HCT116 (cell line): Measurements from ENCODE around the gene AVEN. TPM values are rescaled to one million over a fixed set of nuclear protein-coding genes. Genes with fewer than 3 reads are reported as not detected.

Experiments used
- ATAC-seq: fragments of 200-7000 bp; cut with Tn5 transposase; 2 replicates; pipeline ENCODE4 v1.9.1; 2020; ENCODE audit warnings: mild to moderate bottlenecking, moderate library complexity
- BruUV-seq: library from RNA; stranded (reverse); fragments of 400-500 nt; replicated peaks from 2 replicates; lab custom pipeline; 2021; lab: Mats Ljungman, UMichigan
- CTCF ChIA-PET: fragments of 300-600 bp; sonication (Branson Sonifier 250); formaldehyde crosslinking; loops from one replicate; lab custom pipeline; 2021; ENCODE audit warnings: antibody characterized with exemption; lab: Charles Lee
- POLR2A ChIA-PET: fragments of 300-600, 350-600 bp; sonication (Branson Sonifier 250); formaldehyde crosslinking; loops from one replicate; lab custom pipeline; 2021; ENCODE audit warnings: antibody characterized with exemption; lab: Charles Lee
- RAD21 ChIA-PET, 2 experiments: fragments of 300-600 bp; sonication (Branson Sonifier 250); formaldehyde crosslinking; loops; one replicate each; lab custom pipeline; 2023; ENCODE audit warnings: low total read pairs in 2 of 2; ENCODE audit not compliant: uncharacterized antibody in 2 of 2, unreplicated experiment in 2 of 2, low non-redundant PET in 1 of 2; lab: Charles Lee
- DNase-seq: peaks from one replicate; pipeline ENCODE4 v3.0.0-alpha.2; 2010; ENCODE audit warnings: low read depth, low spot score
- H2AFZ ChIP-seq: fragments of 200-600 bp; shearing (Covaris generic), sonication (generic); 2 replicates; pipeline ENCODE4 v1.6.1; 2017; ENCODE audit warnings: low read depth, mixed run types, mixed read lengths, antibody characterized with exemption, low read length; ENCODE audit not compliant: poor library complexity, severe bottlenecking
- H3K27ac ChIP-seq: 2 replicates; pipeline ENCODE4 v1.5.1; 2012; ENCODE audit warnings: low read depth, low read length
- H3K27me3 ChIP-seq: fragments of 200-600 bp; sonication (generic); 2 replicates; pipeline ENCODE4 v1.6.1; 2016; ENCODE audit warnings: mixed run types, low read length, mixed read lengths; ENCODE audit not compliant: insufficient read depth
- H3K36me3 ChIP-seq, 2 experiments: fragments of 200-500 bp in 1 of 2; fragments of 200-600 bp in 1 of 2; sonication (Bioruptor generic) in 1 of 2; sonication (generic) in 1 of 2; 2 replicates each; pipeline versions ENCODE4 v1.5.1 to v1.6.1; 2014 to 2016; ENCODE audit warnings: low read length in 2 of 2, inconsistent platforms in 1 of 2, mixed read lengths in 1 of 2, mixed run types in 1 of 2; ENCODE audit not compliant: insufficient read depth in 2 of 2, control insufficient read depth in 1 of 2
- H3K4me1 ChIP-seq, 2 experiments: fragments of 200-600 bp in 1 of 2; sonication (generic) in 1 of 2; 2 replicates each; pipeline versions ENCODE4 v1.5.1 to v1.6.1; 2012 to 2017; ENCODE audit warnings: low read length in 2 of 2, inconsistent platforms in 1 of 2, mild to moderate bottlenecking in 1 of 2, mixed read lengths in 1 of 2, mixed run types in 1 of 2, moderate library complexity in 1 of 2; ENCODE audit not compliant: insufficient read depth in 2 of 2, control insufficient read depth in 1 of 2
- H3K4me2 ChIP-seq: fragments of 200-600 bp; sonication (generic); 2 replicates; pipeline ENCODE4 v1.6.1; 2017; ENCODE audit warnings: mixed run types, low read length, mixed read lengths
- H3K4me3 ChIP-seq, 2 experiments: fragments of 200-600 bp in 1 of 2; sonication (generic) in 1 of 2; replicated peaks in 1 of 2; 2 replicates each; pipeline ENCODE4 v1.5.1; 2011 to 2016; ENCODE audit warnings: low read length in 2 of 2, control low read depth in 1 of 2, low read depth in 1 of 2, mild to moderate bottlenecking in 1 of 2, mixed read lengths in 1 of 2, mixed run types in 1 of 2
- H3K79me2 ChIP-seq: fragments of 200-600 bp; sonication (generic); 2 replicates; pipeline ENCODE4 v1.6.1; 2017; ENCODE audit warnings: mild to moderate bottlenecking, mixed run types, low read length, moderate library complexity, mixed read lengths; ENCODE audit not compliant: insufficient read depth
- H3K9ac ChIP-seq: fragments of 200-600 bp; sonication (generic); 2 replicates; pipeline ENCODE4 v1.6.1; 2016; ENCODE audit warnings: low read length, mixed read lengths
- H3K9me2 ChIP-seq: fragments of 200-600 bp; sonication (generic), shearing (Covaris generic); 2 replicates; pipeline ENCODE4 v1.6.1; 2017; ENCODE audit warnings: mixed run types, mild to moderate bottlenecking, moderate library complexity; ENCODE audit not compliant: insufficient read depth
- H3K9me3 ChIP-seq, 2 experiments: fragments of 200-500 bp in 1 of 2; fragments of 200-600 bp in 1 of 2; sonication (Bioruptor generic) in 1 of 2; sonication (generic) in 1 of 2; 2 replicates each; pipeline ENCODE4 v1.6.1; 2014 to 2017; ENCODE audit warnings: low read length in 2 of 2, mixed read lengths in 2 of 2, inconsistent platforms in 1 of 2, low read depth in 1 of 2, mild to moderate bottlenecking in 1 of 2, mixed run types in 1 of 2, moderate library complexity in 1 of 2; ENCODE audit not compliant: control insufficient read depth in 1 of 2, insufficient read depth in 1 of 2
- H4K20me1 ChIP-seq: fragments of 200-600 bp; sonication (generic), shearing (Covaris generic); 2 replicates; pipeline ENCODE4 v1.6.1; 2017; ENCODE audit warnings: mixed run types, mild to moderate bottlenecking, moderate library complexity; ENCODE audit not compliant: insufficient read depth
- CBX3 ChIP-seq: IDR thresholded peaks from 2 replicates; pipeline ENCODE4 v1.6.1; 2012; ENCODE audit warnings: low read depth
- EGR1 ChIP-seq: IDR thresholded peaks from 2 replicates; pipeline ENCODE4 v1.6.1; 2012; ENCODE audit warnings: low read depth
- ELF1 ChIP-seq: IDR thresholded peaks from 2 replicates; pipeline ENCODE4 v1.6.1; 2012; ENCODE audit warnings: low read depth, borderline replicate concordance
- EZH2 ChIP-seq: fragments of 200-600 bp; sonication (generic); IDR thresholded peaks from 2 replicates; pipeline ENCODE4 v1.6.1; 2017; ENCODE audit warnings: antibody characterized with exemption, mixed run types
- EZH2phosphoT487 ChIP-seq: fragments of 200-600 bp; IDR thresholded peaks from 2 replicates; pipeline ENCODE4 v1.6.1; 2018; ENCODE audit warnings: antibody characterized with exemption, borderline replicate concordance
- JUND ChIP-seq: IDR thresholded peaks from 2 replicates; pipeline ENCODE4 v1.6.1; 2012
- MAX ChIP-seq: IDR thresholded peaks from 2 replicates; pipeline ENCODE4 v1.6.1; 2012
- POLR2A ChIP-seq: IDR thresholded peaks from 2 replicates; pipeline ENCODE4 v1.7.0; 2011; ENCODE audit warnings: borderline replicate concordance; ENCODE audit not compliant: insufficient read depth, insufficient read length; ENCODE audit errors: extremely low read depth
- POLR2AphosphoS5 ChIP-seq: IDR thresholded peaks from 2 replicates; pipeline ENCODE4 v1.6.1; 2011; ENCODE audit warnings: mild to moderate bottlenecking, low read depth, low read length, moderate library complexity
- RAD21 ChIP-seq: IDR thresholded peaks from 2 replicates; pipeline ENCODE4 v1.6.1; 2012; ENCODE audit warnings: low read depth, mild to moderate bottlenecking
- REST ChIP-seq: IDR thresholded peaks from 2 replicates; pipeline ENCODE4 v1.6.1; 2012; ENCODE audit warnings: low read depth
- SIN3A ChIP-seq: IDR thresholded peaks from 2 replicates; pipeline ENCODE4 v1.6.1; 2012; ENCODE audit warnings: low read depth
- SP1 ChIP-seq: IDR thresholded peaks from 2 replicates; pipeline ENCODE4 v1.6.1; 2012; ENCODE audit warnings: low read depth
- SRF ChIP-seq: IDR thresholded peaks from 2 replicates; pipeline ENCODE4 v1.6.1; 2012; ENCODE audit warnings: low read depth
- TCF7L2 ChIP-seq: IDR thresholded peaks from 2 replicates; pipeline ENCODE4 v1.7.0; 2011; ENCODE audit warnings: borderline replicate concordance, inconsistent platforms; ENCODE audit not compliant: insufficient read depth, insufficient read length; ENCODE audit errors: extremely low read depth
- ZFX ChIP-seq: fragments of 450-650 bp; IDR thresholded peaks from 2 replicates; pipeline ENCODE4 v1.6.1; 2017
- intact Hi-C: fragments of 100-400 bp; cut with micrococcal nuclease; formaldehyde crosslinking; loops from 2 replicates; pipeline ENCODE4 v1.10.0; 2022
- total RNA-seq: library from RNA; stranded (reverse); gene quantifications from one replicate; pipeline ENCODE4 v1.2.1, GENCODE V29; 2021; ENCODE audit not compliant: unreplicated experiment

Gene AVEN
- total RNA-seq, 1 experiment from 2014 or later: 6.8 TPM

DNA sequence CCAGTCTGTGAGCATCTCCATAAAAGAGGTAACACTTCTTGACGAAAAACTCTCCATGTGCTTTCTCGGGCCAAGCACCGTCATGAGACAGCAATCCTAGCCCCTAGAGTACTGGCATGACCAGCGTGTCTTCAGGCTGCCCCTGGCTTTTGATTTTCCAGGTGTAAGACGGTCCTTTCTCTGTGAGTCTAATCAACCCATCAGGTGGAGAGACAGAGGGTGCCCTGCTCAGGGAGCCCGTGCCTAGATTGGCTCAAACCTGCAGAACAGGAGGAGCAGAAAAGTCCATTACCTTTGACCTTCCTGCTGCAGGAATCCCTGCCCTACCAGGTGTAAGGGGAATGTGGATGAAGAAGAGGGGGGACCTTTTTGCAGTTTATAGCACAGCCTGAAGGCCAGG, 180.2 kb downstream of the AVEN start (continued):
- no peak for TF ChIP-seq SRF
- no peak for TF ChIP-seq POLR2A
- TF ChIP-seq EZH2phosphoT487: no peak

- intact Hi-C loops: no loop called here
- no peaks in the 10 kb centered on the region for H3K9me3 ChIP-seq
- RAD21 ChIA-PET: no interaction called here
- no peaks in the 10 kb centered on the region for H4K20me1 ChIP-seq
- H3K27ac ChIP-seq: no peak overlapping the region
- no peaks in the 10 kb centered on the region for H3K27me3 ChIP-seq
- H2AFZ ChIP-seq: no peak overlapping the region
- no peaks in the 10 kb centered on the region for H3K79me2 ChIP-seq
- H3K9me2 ChIP-seq: no peaks in the 10 kb centered on the region
- peaks cover 0 to 11% of the 10 kb centered on the region in 2 experiments; a peak in 2 of 4 replicates for H3K4me1 ChIP-seq
- DNase-seq: no peak
- H3K9ac ChIP-seq: no peak overlapping the region
- POLR2A ChIA-PET: no interaction called here
- no peak for TF ChIP-seq TCF7L2
- no peak for TF ChIP-seq REST
- TF ChIP-seq RAD21: no peak
- TF ChIP-seq JUND: no peak
- TF ChIP-seq ZFX: no peak
- no peak for TF ChIP-seq SIN3A
- TF ChIP-seq EZH2phosphoT487: no peak
- TF ChIP-seq EZH2: no peak
- no peak for TF ChIP-seq EGR1
- TF ChIP-seq CBX3: no peak
- TF ChIP-seq POLR2AphosphoS5: no peak
- no peak for TF ChIP-seq ELF1
- TF ChIP-seq SP1: no peak
- no peak for TF ChIP-seq MAX
- no peak for ATAC-seq
- H3K4me3 ChIP-seq: no peak overlapping the region
- CTCF ChIA-PET: no interaction called here
- no TSS peak for BruUV-seq
- H3K36me3 ChIP-seq: no peaks in the 10 kb centered on the region
- H3K4me2 ChIP-seq: no peak overlapping the region
These were observed 181.3 kb downstream of the AVEN start for GRCh38 chr15:33857726-33858125.
